Measurements from ENCODE around the gene ASB13.
A peak's percentile ranks its signal among the peaks of the same experiment; 100 is the strongest.

The ASB13 gene

GRCh38 chr10:5666008-5666840 is at the start of gene ASB13:
Gene ASB13 (minus strand): TSS chr10:5666595. CDS start chr10:5666551, 44 bp downstream.
- DNase-seq: peak; percentile 31 to 36

GRCh38 chr10:5711642-5712041 is 45.2 kb upstream of the ASB13 start:
- DNase-seq: no peak

- no peak for DNase-seq
Observed at GRCh38 chr10:5710859-5711258, 44.5 kb upstream of the ASB13 start.

- DNase-seq: no peak
Observed at GRCh38 chr10:5709865-5710264, 43.5 kb upstream of the ASB13 start.

GRCh38 chr10:5708356-5708755 is 42.0 kb upstream of the ASB13 start:
- DNase-seq: no peak

- DNase-seq: no peak
Observed at GRCh38 chr10:5698062-5698461, 31.7 kb upstream of the ASB13 start.

GRCh38 chr10:5697342-5697741 is 30.9 kb upstream of the ASB13 start:
- no peak for DNase-seq

GRCh38 chr10:5694573-5694972 is 28.2 kb upstream of the ASB13 start:
- no peak for DNase-seq

- DNase-seq: peak; percentile 39 to 56
Observed at GRCh38 chr10:5692461-5693358, 26.3 kb upstream of the ASB13 start.

- no peak for DNase-seq
Observed at GRCh38 chr10:5691786-5692185, 25.4 kb upstream of the ASB13 start.

GRCh38 chr10:5688587-5688986 is 22.2 kb upstream of the ASB13 start:
- no peak for DNase-seq

GRCh38 chr10:5685764-5686240 is 19.4 kb upstream of the ASB13 start:
- DNase-seq: no peak

- DNase-seq: peak; percentile 49 to 58
Observed at GRCh38 chr10:5684971-5685763, 18.8 kb upstream of the ASB13 start.

- DNase-seq: peak; percentile 94 to 96
Observed at GRCh38 chr10:5684318-5684970, 18.0 kb upstream of the ASB13 start, which contains the start of gene TASOR2. Gene TASOR2 (plus strand): TSS chr10:5684838. CDS start chr10:5720643, 35,805 bp downstream.

- no peak for DNase-seq
Observed at GRCh38 chr10:5683065-5683464, 16.7 kb upstream of the ASB13 start.

GRCh38 chr10:5681930-5682329 is 15.5 kb upstream of the ASB13 start:
- DNase-seq: no peak

GRCh38 chr10:5679606-5680005 is 13.2 kb upstream of the ASB13 start:
- DNase-seq: no peak

GRCh38 chr10:5679037-5679435 is 12.6 kb upstream of the ASB13 start:
- no peak for DNase-seq

- DNase-seq: no peak
Observed at GRCh38 chr10:5678397-5679036, 12.1 kb upstream of the ASB13 start.

GRCh38 chr10:5670662-5671375 is 4.4 kb upstream of the ASB13 start:
- DNase-seq: no peak

GRCh38 chr10:5669604-5670003 is 3.2 kb upstream of the ASB13 start:
- no peak for DNase-seq

Measured in stimulated activated CD4-positive, alpha-beta T cell treated with anti-CD3 and anti-CD28 coated beads, Interleukin-2, amount 100 ng/mL, for 48 hours (primary cell).